Fibroblast of lung (primary cell): ENCODE measurements around the gene CDC25A.

Experiments used
- CTCF ChIP-seq, 2 donors: IDR thresholded peaks in 1 of 2; conservative IDR thresholded peaks in 1 of 2; 1 replicate in 1 of 2; 2 replicates in 1 of 2; pipeline ENCODE4 v1.5.1; 2011 to 2012; ENCODE audit warnings: low read length in 2 of 2, control low read depth in 1 of 2, inconsistent platforms in 1 of 2, low read depth in 1 of 2, mild to moderate bottlenecking in 1 of 2
- EZH2 ChIP-seq: IDR thresholded peaks from 2 replicates; pipeline ENCODE4 v1.5.1; 2012; ENCODE audit warnings: low read length, control low read depth, mild to moderate bottlenecking; ENCODE audit errors: missing control alignments

- TF ChIP-seq CTCF (conservative IDR thresholded peaks at IDR 0.05 in 1 of 2, IDR thresholded peaks at IDR 0.05 in 1 of 2; ENCODE audit: low read depth in 1 of 2, low read length in 2 of 2): no peak
- no peak for TF ChIP-seq EZH2
These were observed at the start of gene CDC25A for GRCh38 chr3:48188266-48189201.
